Activated CD8-positive, alpha-beta memory T cell treated with anti-CD3 and anti-CD28 coated beads, Interleukin-2, amount 50 U/mL, for 1 hour (primary cell): ENCODE measurements around the gene TMCO6.
"Not testable (repeated sequence)": the region's sequence is repeated elsewhere in the genome, so short reads cannot be mapped to it uniquely, and the experiment has no call there.

Experiments used
- DNase-seq: peaks from one replicate; pipeline ENCODE4 v3.0.0-alpha.2; 2020; ENCODE audit errors: extremely low read depth

TMCO6 gene

GRCh38 chr5:140630292-140631035 lies 8.8 kb upstream of the TMCO6 start:
- no peak for DNase-seq

- DNase-seq, result no peak
Observed at GRCh38 chr5:140631036-140631417, 8.2 kb upstream of the TMCO6 start.

GRCh38 chr5:140631831-140632365 lies 7.4 kb upstream of the TMCO6 start:
- DNase-seq, result no peak

GRCh38 chr5:140632366-140633020 lies 6.8 kb upstream of the TMCO6 start:
- DNase-seq, result no peak

- no peak for DNase-seq
Observed at GRCh38 chr5:140633021-140633471, 6.2 kb upstream of the TMCO6 start, which contains the start of gene CD14. CD14 (minus strand) TSS chr5:140633175; CDS start chr5:140633071, 104 bp downstream.

GRCh38 chr5:140633501-140633900 lies 5.8 kb upstream of the TMCO6 start:
- no peak for DNase-seq

GRCh38 chr5:140634103-140634502 lies 5.1 kb upstream of the TMCO6 start:
- DNase-seq, result no peak

GRCh38 chr5:140635291-140636257 lies 3.7 kb upstream of the TMCO6 start:
- DNase-seq, result no peak

GRCh38 chr5:140637371-140638100 lies 1.7 kb upstream of the TMCO6 start:
- no peak for DNase-seq

GRCh38 chr5:140638898-140639147 lies 428 bp upstream of the TMCO6 start:
- not testable (repeated sequence) for DNase-seq

- DNase-seq, result no peak
Observed at GRCh38 chr5:140641716-140642115, 2.5 kb downstream of the TMCO6 start.

GRCh38 chr5:140642718-140643117 lies 3.5 kb downstream of the TMCO6 start:
- no peak for DNase-seq

GRCh38 chr5:140647042-140647419 lies 7.8 kb downstream of the TMCO6 start:
- no peak for DNase-seq

- no peak for DNase-seq
Observed at GRCh38 chr5:140658870-140659269, 19.6 kb downstream of the TMCO6 start.

- not testable (repeated sequence) for DNase-seq
Observed at GRCh38 chr5:140660371-140660770, 21.1 kb downstream of the TMCO6 start.

- DNase-seq, result no peak
Observed at GRCh38 chr5:140664030-140664358, 24.7 kb downstream of the TMCO6 start.

GRCh38 chr5:140664359-140665119 lies 25.3 kb downstream of the TMCO6 start, which contains the start of gene WDR55:
WDR55 (plus strand) TSS chr5:140664904; CDS start chr5:140664913, 9 bp downstream.
- DNase-seq, result peak; percentile 88

GRCh38 chr5:140671035-140671434 lies 31.8 kb downstream of the TMCO6 start:
- not testable (repeated sequence) for DNase-seq

- no peak for DNase-seq
Observed at GRCh38 chr5:140671472-140672125, 32.3 kb downstream of the TMCO6 start.
